HG03280 (cell line): ENCODE data around the gene PSMD13.
"Not testable (repeated sequence)": the region's sequence is repeated elsewhere in the genome, so short reads cannot be mapped to it uniquely, and the experiment has no call there.

Source experiments
- ATAC-seq: cut with Tn5 transposase; IDR thresholded peaks from one replicate; pipeline ENCODE4 v1.9.1; 2021; ENCODE audit warnings: mild to moderate bottlenecking, moderate library complexity; ENCODE audit not compliant: unreplicated experiment

PSMD13 gene

GRCh38 chr11:236774-237767, at the start of gene PSMD13:
Gene PSMD13 (plus strand): TSS chr11:236976. CDS start chr11:237050, 74 bp downstream.
- peak; percentile 80 for ATAC-seq

GRCh38 chr11:189200-189783, 47.5 kb upstream of the PSMD13 start:
- ATAC-seq = not testable (repeated sequence)

- ATAC-seq = peak; percentile 85
Observed at GRCh38 chr11:189843-190311, 46.9 kb upstream of the PSMD13 start.

DNA sequence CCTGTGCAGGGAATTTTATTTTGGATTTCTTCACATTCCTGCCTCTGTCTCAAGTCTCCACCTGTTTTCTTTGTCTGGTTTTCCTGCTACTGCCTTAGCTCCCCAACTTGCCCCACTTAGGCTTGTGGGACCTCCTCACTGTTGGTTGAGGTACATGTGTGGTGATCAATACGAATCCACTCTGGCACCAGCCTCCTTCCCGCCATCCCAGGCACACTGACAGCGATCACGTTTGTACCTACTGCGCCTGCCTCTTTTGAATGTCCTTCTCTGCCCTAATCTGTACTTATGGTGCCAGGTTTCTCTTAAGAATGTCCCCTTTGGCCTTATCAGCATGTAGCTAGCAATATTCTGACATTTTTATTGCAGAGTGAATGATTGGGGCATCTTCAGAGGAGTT, 46.2 kb upstream of the PSMD13 start:
- not testable (repeated sequence) for ATAC-seq

GRCh38 chr11:191490-192478, 45.0 kb upstream of the PSMD13 start:
- not testable (repeated sequence) for ATAC-seq

DNA sequence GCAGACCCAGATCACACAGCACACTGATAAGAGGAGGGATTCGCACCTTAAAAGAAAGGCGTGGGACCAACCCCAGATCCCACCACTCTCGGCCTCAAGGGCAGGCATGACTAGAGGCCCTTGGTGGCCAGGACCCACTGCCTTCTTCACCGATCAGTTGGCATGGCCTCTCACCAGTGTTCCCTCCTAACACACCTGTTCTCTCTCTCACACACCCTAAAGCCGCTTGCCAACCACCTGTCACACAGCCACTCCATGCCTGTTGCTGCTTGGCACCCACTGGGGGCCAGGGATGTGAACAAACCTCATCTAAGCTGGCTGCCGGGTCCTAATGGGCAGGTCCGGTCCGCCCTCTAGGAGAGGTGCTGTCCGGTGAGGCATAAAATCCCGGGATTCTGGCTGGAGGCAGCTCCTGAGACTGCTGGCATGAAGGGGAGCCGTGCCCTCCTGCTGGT, 44.1 kb upstream of the PSMD13 start, which contains the start of gene SCGB1C1:
SCGB1C1 (plus strand) TSS at position 405 of the 455 bp plus-strand sequence; CDS start at position 427, 22 bp downstream.
- ATAC-seq = not testable (repeated sequence)

- not testable (repeated sequence) for ATAC-seq
Observed at GRCh38 chr11:193481-193880, 43.3 kb upstream of the PSMD13 start.

DNA sequence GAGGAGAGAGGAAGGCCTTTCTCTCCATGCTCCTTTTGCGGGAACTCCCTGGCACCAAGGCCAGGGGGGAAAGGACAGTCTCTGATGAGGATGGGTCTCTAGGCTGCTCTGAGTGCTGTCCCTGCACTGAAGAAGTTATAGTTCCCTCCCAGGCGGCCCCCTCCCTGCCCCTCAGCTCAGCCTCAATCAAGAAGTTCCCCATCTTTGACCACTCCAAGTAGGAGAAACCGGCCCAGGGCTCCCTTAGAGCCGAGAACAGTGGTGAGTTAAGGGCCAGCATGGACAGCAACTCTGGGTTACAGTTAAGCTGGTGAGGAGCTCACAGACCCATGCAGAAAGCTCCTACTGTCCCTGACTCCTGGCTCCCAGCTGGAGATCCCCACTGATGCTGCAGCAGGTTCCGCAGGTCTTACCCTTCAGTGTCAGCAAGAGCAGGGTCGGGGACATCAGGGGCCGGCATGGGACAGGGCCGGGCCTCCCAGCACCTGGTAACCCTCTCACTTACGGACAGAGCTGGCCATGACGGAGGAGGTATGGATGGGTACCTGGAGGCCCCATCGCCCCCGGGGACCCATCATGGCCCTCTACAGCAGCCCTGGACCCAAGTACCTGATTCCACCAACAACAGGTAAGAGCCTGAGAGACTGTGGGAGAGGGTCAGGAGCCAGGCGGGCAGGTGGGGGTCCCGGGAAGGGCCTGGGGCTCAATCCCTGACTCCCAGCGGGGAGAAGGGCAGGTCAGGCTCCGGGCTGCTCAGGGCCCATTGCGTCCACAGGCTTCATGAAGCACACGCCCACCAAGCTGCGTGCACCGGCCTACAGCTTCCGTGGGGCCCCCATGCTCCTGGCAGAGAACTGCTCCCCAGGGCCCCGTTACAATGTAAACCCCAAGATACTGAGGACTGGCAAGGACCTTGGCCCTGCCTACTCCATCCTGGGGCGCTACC, 39.7 kb upstream of the PSMD13 start:
- ATAC-seq = no peak

DNA sequence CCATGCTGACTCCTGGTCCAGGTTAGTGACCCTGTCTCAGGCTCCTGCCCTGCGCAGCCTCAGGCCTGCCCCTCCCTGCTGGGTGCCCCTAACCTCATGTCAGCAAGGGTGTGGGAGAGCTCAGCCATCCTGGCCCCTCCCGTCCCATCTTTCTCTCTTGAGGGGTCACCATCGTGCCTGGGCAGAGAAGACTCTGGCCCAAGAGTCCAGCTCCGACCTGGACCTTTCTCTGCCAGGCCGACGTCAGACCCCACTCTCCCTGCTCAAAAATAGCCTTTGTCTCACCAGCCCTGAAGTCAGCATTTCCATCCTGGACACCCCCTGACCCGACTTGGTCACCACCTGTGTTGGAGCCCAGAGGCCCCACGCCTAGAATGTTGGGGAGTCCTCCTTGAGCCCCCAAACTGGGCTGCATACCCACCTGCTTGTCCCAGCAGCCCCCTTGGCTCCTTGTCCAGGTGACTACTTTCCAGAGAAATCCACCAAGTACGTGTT, 39.0 kb upstream of the PSMD13 start:
- ATAC-seq = no peak

DNA sequence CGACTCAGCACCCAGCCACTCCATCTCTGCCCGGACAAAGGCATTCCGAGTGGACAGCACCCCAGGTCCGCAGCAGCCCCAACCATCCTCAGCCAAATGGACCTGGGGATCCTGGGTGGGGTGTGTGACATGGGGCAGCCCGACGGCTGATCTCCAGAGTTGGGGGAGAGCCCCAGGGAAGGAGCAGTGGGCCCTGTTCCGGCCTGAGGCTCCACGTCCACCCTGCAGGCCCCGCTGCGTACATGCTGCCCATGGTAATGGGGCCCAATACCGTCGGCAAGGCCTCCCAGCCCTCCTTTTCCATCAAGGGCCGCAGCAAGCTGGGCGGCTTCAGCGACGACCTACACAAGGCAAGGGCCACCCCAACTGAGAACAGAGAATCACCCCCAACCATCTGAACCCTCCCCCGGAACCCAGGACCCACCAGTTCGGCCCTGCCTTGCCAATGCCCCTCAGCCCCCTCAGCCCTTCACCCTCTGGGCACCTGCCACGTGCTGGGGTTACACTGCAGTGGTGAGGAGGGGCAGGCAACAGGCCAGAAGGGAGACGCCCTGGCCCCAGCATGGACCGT, 38.5 kb upstream of the PSMD13 start:
- no peak for ATAC-seq

DNA sequence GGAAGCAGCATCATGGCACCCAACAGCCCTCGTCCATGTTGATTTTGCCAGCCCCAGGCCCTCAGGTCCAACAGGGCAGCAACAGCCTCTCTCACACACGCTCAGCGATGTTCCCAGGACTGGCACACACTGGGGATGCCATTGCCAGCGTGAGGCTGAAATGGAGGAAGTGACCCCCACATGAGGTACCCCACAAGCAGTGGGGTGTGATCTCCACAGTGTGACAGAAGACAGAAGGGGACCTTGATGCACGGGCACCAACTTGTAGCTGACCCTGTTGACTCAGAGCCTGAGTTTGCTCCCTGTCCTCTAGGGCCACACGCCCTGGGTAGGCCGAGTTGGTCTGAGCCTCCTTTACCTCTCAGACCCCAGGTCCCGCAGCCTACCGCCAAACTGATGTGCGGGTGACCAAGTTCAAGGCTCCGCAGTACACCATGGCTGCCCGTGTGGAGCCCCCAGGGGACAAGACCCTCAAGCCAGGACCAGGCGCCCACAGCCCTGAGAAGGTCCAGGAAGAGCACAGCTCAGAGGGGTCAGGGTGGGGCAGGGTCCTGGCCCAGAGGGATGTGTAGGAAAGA, 37.7 kb upstream of the PSMD13 start:
- no peak for ATAC-seq

- ATAC-seq = no peak
Observed at GRCh38 chr11:199782-200181, 37.0 kb upstream of the PSMD13 start.

DNA sequence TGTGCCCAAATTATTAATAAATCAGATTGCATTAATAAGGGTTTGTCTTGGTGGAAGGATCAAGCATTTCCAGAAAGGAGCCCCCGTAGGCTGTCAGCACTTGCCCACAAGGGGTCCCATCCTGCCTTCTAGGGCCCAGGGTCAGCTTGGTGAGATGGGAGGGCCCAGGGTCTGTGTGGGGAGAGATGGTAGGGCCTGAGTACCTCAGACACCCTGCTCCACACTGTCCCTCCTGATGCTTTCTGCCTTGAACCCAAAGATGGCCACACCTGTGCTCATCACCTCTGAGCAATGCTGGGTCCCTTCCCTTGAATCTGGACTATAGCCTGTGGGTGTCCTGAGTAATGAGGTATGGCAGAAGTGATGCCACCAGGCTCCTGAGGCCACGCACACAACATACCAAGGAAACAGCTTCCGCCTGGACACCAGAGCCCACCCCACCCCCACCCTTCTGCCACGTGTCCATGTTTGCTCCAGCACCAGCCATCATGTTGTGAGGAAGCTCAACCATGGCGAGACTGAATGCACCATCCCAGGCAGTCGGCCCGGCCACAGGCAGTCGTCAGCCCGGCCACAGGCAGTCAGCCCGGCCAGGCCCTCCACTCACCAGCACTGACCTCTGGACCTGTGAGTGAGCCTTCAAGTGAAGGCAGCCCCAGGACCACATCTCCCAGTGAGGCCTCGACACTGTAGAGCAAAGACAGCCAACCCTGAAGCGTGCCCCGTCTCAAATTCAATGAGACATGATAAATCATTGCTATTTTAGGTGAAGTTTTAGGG, 36.4 kb upstream of the PSMD13 start:
- no peak for ATAC-seq

GRCh38 chr11:201966-202365, 34.8 kb upstream of the PSMD13 start:
- ATAC-seq = no peak

GRCh38 chr11:202490-202889, 34.3 kb upstream of the PSMD13 start:
- no peak for ATAC-seq

DNA sequence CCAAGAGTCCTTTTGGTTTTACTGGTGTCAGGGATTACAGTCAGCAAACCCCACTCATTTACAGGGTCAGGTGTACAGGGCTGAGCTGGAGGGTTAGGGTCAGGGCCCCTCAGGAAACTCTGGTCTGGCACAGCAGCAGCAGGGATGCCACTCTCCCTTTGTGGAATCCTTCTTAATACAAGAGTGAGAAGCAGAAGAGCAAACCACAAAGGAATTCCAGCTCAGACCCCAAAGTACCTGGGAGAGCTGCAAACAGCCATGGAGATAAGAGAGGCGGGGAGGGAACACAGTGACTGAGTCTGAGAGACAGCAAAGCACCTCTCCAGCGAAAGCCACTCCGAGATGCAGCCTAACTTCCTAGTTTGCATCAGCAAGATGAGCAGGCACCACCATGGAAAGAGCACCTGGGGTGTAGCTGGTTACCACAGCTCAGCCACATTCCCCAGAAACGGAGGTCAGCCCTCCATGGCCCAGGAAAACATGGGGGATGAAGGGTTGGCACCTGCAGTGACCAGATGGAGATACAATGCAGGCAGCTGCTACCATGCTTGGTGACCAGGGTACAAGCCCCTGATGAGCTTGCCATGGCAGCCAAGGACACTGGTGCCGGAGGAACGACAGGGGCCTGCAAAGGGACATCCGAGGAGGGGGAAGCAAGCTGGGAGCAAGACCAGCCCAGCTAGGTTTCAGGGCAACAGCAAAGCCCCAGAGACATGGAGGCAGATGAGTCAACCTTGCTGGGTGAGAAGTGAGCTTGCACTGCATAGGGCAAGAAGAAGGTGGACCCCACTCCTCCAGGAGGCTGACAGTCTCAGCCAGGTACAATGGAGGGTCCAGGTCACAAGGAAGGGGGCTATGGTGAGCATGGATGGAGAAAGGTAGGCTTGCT, 33.5 kb upstream of the PSMD13 start:
- no peak for ATAC-seq
